ENCODE measurements around the gene ADM2. TPM values are rescaled to one million over a fixed set of nuclear protein-coding genes. Genes with fewer than 3 reads are reported as not detected.
A peak's percentile ranks its signal among the peaks of the same experiment; 100 is the strongest.

Gene ADM2
- total RNA-seq, 1 donor from 2014 or later, result 0.42 TPM

DNA sequence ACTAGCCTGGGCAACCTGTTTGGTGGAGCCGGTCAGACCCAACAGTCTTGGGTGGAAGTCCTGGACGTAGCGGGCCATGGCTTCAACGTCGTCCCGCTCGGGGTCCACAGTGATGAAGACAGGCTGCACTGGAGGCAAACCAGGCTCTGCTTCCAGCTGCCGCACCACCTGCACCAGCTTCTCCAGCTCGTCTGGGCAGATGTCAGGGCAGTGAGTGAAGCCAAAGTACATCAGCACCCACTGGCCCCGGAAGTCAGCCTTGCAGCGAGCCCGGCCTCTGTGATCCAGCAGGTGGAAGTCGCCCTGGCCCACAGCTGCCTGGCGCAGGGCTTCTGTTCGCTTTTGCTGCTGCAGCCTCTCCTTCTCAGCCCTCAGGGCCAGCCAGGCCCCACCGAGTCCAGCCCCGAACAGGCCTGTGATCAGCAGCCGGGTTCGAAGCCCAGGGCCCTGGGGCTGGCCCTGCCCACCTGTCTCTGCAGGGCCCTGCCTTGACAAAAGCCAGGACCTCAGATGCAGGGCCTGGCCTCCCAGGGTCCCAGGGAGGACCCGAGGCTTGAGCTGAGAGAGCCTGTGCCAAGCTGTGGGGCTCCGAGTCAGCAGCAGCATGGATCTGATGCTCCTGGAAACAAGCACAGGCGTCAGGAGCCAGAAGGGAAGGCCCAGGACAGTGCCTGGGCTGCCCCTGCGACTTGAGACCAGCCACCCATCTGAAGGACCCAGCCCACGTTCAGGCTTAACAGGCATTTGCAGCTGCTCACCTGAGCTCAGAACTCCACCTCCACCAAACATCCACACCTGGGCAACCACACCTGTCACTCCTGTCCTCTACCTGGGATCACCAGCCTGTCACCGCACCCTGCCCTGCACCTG, 42.7 kb downstream of the ADM2 start:
- DNase-seq (ENCODE audit: low spot score), result no peak

DNA sequence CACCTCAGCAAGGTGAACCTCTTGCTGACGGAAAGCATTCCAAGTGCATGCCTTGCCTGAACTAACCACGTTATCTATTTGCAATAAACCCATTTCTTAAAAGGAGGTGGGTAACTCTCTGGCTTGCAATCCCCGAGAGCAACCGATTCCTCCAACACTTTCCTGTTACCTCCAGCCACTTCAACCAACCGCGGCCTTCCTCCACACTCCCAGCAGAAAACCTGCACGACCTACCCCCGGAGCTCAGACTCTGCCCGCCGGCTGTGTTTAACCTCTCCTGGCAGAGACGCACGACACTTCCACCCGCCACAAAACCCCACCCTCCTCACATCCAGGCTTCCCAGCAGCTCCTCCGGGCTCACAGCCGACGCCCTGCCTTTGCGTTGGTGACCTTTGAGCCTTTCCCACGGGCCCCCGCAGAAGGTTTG, 43.3 kb downstream of the ADM2 start:
- DNase-seq (ENCODE audit: low spot score), result no peak

DNA sequence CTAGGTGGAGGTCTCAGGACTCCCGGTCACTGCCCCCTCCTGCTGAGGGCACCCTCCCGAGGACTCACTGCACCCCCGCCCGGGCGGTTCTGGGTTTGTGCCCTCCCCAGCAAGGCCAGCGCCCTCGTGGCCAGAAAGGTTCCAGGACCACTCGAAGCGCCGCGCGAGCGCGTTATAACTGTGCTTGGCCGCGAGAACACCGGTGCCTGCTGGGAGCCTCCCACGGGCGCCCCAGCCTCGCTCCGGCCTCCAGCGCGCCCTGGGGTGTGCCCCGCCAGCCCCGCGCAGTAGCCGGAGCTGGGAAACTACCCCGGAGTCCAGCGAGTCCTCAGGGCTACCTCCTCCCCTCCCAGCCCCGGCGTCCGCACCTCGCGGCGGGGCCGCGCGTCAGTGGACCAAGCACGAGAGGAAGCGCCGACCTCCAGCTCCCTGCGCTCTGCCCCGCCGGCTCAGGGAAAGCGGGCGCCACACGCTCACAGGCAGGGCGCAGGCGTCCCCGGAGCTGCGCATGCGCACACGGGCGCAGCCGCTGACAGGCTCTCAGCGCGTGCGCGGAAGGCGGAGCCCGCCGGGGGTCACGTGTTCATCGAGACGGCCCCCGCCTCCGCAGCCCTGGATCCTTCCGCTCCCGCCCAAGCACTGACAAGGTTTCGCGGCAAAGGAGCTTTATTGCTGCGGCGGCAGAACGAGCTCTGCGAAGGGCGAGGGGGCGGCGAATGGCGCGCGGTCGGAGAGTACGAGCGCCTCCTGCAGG, 43.9 kb downstream of the ADM2 start, which contains the start of gene SCO2:
TSS of gene SCO2 (minus strand) at position 495 of the 754 bp plus-strand sequence. CDS start 1,187 bp downstream, outside the sequence.
- peak; percentile 99 for DNase-seq (ENCODE audit: low spot score)

DNA sequence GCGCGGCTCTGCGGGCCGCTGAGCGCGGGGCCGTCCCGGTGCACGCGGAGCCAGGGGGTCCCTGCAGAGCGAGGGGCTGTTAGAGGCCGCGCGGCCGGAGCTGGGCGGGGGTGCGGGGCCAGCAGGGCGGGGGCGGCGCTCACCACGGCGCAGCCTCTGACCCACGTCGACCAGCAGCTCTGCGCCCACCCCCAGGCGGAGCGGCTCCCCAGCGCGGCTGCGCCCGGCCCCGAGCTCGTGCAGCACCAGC, 44.4 kb downstream of the ADM2 start:
- no peak for DNase-seq (ENCODE audit: low spot score)

DNA sequence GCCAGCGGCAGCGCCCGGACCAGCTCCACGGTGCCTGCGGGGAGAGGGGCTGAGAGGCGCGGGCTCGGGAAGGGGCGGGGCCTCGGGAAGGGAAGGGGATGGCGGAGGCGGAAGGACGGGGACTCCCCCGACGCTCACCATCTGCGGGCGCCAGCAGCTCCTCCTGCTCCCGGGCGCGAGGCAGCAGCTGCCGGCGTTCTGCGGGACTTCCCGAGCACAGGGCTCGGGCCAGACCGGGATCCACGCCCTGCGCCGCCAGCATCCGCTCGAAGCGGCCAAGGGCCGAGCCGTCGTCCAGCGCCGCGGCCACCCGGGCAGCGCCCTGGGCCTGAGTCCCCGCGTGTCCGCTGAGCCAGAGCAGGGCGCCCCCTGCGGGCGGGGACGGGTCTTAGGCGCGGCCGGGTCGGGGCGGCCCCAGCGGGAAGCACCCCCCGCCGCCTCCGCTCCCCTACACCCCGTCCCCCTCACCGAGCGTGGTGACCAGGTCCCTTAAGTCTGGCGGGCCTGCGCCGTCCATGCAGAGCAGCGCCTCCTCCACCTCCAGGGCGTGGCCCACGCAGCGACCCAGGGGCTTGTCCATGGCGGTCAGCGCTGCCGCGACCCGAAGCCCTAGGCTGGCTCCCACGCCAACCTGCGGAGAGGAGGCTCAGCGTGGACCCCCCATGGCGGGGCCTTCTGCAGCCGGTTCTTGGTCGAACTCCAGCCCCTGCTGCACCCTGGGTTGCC, 44.9 kb downstream of the ADM2 start:
- DNase-seq (ENCODE audit: low spot score), result no peak

DNA sequence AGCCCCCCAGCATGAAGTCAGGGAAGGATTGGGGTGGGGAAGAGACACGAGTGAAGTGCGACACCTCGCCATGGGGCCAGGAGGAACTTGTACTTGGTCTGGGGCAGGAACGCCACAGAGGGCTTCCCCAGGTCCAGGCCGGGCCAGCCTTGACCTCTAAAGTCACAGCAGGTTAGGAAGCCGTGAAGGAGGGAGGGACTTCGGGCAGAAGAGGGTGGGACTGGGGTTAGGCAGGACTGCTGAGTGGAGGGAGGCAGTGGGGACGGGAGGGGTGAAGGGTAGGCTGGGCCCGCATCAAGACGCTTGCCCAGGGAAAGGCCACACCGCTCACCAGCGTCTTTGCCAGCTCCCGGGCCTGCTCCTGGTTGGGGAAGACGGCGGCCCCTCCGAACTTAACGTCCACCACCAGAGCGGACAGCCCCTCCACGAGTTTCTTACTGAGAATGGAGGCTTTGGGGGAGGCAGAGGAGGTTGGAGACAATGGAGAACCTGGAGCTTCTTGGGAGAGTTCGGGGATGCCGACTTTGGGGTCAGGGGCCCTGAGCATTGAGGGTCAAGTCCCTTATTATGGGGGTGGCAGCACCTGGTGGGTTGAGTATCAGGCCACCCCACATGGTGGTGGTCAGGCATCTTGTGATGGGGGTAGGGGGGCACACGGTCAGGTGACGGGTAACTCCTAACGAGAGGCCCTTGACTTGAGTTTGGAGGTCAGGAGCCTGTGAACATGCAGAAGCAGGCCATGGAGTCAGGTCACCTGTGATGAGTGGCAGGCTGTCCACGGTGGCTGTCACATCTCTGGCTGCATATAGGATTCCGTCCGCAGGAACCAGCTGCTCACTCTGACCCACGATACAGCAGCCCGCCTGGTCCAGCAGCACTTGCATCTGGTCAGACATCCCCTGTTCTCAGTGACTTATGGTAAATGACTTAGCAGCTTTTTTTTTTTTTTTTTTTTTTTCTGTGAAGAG, 45.8 kb downstream of the ADM2 start:
- no peak for DNase-seq (ENCODE audit: low spot score)

DNA sequence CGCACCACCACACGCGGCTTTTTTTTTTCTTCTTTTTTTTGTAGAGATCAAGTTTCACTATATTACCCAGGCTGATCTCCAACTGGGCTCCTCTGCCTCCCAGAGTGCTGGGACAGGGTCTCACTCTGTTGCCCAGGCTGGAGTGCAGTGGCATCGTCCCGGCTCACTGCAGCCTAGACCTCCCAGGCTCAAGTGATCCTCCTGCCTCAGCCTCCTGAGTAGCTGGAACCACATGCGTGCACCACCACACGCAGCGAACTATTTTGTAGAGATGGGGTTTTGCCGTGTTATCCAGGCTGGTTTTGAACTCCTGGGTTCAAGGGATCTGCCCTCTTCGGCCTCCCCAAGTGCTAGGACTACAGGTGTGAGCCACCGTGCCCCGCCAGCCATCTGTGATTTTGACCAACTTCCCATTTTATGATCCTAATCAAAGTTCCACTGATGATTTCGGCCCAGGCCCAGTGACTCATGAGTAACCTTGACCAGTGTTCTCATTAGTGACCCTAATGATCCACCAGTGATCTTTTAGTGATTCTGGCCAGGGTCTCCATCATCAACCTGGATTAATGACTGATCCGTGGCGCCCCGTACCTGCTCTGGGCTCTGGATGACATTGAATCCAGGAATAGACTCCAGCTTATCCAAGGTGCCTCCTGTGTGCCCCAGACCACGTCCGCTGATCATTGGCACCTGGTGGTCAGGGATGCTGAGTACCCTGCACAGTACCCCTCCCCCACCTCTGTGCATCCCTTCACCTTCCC, 46.8 kb downstream of the ADM2 start:
- DNase-seq (ENCODE audit: low spot score), result no peak

DNA sequence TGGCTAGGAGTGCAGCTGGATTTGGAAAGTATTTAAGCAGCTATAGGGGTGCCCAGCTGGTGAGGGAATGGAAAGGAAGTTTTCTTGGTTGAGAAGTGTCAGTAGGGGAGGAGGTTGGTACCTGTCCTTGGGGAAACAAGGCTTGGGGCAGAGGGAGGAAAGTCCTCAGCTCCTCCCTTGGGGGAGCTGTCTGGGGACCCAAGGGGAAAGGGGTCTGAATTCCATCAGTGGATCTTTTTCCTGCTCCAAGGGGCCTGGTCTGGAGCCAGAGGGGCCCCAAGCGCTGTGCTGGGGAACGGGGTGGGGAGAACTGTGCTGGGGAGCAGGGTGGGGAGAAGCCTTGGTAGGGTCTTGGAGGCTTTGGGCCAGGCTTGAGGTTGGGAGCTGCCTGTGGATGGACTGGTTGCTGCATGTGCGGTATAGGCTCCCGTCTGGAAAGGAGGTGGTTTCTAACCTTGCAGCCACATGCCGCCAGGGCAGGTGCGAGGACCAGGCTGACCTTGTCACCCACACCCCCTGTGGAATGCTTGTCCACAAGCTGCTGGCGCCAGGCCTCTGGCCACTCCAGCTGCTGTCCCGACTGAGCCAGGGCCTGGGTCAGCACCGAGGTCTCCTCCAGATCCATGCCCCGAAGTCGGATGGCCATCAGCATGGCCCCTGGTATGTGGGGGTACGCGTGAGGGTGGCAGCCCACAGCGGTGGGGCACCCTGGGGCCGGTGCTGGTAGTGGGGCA, 47.5 kb downstream of the ADM2 start:
- DNase-seq (ENCODE audit: low spot score), result no peak

DNA sequence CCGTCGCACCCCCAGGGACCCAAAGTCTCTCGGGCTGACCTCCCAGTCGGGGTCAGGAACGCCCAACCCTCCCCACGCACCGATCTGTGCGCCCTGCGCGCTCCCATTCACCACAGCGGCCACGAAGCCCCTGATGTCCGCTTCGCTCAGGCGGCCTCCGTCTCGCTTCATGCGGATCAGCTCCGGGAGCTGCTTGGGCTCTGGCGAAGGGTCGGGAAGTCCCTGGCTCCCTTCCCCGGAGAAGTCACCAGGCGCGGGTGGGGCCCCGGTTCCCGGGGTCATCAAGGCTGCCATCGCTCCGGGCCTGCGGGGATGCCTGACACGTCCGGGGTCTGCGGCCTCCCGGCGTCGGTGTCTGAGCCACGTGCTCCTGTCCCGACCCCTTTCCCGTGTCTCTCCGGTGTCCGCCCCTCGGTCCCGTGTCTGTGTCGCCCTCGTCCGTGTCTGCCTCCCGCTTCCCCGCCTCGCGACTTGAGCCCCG, 48.1 kb downstream of the ADM2 start:
- no peak for DNase-seq (ENCODE audit: low spot score)

DNA sequence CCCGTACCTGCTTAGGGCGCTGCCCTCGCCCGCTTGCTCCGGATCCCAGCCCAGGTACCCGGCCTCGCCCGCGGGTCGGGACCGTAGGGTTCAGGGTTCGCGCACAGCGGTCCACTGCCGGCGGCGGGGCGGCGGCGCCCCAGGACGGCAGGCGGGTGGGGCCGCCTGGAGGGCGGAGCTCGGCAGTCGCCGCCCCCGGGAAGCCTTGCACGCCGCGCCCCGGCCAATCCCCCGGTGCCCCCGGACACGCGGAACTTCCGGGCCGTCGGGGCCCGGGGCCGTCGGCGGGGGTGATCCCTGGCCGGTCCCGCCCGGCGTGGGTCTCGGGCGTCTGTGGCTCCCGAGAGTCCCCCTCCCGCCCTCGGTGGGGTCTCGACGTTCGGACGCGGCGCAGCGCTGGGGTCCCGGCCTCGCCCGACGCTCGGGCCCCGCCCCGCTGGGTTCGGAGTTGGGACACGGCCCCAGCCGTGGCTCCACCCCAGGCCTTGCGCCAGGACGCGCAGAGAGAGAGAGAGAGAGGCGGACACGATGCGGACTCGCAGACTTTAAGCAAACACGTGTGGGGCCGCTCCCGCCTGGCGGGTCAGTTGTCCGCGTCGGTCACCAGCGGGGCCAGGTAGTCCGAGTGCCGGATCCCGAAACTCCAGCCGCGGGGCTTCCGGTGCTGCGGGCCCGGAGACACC, 48.7 kb downstream of the ADM2 start, which contains the start of gene TYMP:
TSS of gene TYMP (minus strand) at position 116 of the 683 bp plus-strand sequence. CDS start 303 bp downstream, outside the sequence.
- peak; percentile 95 for DNase-seq (ENCODE audit: low spot score)

DNA sequence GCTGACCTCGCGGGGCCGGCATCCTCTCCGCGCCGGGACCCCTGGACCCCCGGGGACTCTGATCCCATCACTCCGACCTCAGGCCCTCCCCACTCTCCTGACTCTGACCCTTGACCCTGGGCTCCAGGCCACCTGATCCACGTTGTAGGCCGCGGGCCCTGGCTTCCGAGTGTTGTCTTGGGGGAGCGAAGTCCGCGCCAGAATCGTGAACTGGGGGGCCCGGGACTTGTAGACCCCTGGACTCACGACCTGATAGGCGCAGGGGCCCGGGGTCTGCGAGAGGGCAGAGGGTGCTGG, 49.2 kb downstream of the ADM2 start:
- DNase-seq (ENCODE audit: low spot score), result no peak

DNA sequence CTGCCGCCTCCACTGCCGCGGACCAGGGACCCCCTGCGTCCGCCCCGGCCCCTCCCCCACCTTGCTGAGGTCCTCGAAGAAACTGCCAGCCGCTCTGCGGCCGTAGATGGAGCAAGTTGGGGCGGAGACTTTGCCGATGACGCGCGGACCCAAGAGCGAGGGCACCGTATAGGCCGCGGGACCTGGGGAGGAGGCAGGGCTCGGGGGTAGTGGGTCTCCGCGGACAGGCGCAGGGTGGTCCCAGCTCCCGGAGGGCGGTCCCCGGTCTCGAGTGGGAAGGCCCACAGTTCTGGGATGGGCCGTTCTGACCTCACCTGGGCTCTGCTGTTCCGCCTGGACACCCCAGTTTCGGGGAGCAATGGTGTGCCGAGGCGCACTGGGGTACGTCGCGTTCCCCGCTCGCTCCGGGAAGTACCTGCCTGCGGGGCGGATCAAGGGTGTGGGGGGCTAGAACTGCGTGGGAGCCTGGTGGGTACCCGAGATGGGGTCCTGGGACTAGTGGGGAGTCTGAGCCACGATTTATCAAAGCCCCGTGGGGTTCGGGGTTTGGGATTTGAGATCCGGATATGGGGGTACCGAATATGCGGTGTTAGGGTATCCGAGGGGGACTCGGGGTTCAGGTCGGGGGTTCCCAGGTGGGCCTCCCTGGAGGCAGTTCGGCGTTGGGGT, 49.7 kb downstream of the ADM2 start:
- DNase-seq (ENCODE audit: low spot score), result peak; percentile 96

DNA sequence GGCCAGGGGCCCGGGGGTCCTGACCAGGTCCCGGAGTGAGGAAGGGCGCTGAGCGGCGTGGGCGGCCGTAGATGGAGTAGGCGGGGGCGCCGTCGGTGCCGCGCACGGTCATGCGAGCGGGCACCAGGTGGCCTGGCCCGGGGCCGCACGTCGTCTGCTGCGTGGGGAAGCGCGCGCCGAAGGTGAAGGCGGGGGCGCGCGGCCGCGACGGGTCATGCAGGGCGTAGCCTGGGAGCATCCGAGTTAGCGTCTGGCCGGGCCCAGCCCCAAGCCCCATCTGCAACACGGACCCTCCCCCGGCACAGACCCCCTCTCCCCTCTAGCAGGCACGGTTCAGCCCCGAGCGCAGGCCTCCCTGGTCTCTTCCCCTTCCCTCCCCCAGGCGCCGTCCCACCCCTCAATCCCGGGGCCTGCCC, 50.2 kb downstream of the ADM2 start:
- peak; percentile 93 for DNase-seq (ENCODE audit: low spot score)

DNA sequence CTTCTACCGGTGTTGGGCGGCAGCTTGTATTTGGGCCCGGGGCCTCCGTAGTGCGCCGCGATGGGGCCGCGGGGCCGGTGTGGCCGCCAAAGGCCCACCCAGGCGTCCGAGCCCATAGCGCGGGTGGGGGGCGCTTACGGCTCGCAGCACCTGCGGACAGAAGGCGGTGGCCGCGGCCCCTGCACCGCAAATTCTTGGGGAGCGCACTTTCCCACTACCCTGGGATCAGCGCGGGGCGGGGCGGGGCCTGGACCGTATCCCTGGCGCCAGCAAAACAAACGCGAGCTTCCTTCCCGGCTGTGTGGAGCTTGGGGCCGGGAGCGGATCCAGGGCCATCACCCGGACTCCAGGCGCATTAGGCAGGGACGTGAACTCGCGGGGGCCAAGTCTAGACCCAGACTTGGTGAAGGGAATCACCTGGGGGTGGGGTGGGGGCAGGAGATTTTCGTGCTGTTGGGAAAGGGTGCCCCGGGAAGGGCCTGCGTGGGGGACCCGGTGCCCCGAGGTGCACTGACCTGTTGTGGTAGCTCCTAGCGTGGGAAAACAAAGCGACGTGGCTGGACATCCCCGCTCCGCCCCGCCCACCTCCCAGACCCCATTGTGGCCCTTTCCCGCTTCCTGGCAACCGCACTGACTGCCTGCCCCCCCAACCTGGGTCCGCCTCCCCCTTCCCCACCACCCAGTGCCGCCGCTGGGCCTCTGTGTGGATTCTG, 50.8 kb downstream of the ADM2 start:
- peak; percentile 94 for DNase-seq (ENCODE audit: low spot score)

DNA sequence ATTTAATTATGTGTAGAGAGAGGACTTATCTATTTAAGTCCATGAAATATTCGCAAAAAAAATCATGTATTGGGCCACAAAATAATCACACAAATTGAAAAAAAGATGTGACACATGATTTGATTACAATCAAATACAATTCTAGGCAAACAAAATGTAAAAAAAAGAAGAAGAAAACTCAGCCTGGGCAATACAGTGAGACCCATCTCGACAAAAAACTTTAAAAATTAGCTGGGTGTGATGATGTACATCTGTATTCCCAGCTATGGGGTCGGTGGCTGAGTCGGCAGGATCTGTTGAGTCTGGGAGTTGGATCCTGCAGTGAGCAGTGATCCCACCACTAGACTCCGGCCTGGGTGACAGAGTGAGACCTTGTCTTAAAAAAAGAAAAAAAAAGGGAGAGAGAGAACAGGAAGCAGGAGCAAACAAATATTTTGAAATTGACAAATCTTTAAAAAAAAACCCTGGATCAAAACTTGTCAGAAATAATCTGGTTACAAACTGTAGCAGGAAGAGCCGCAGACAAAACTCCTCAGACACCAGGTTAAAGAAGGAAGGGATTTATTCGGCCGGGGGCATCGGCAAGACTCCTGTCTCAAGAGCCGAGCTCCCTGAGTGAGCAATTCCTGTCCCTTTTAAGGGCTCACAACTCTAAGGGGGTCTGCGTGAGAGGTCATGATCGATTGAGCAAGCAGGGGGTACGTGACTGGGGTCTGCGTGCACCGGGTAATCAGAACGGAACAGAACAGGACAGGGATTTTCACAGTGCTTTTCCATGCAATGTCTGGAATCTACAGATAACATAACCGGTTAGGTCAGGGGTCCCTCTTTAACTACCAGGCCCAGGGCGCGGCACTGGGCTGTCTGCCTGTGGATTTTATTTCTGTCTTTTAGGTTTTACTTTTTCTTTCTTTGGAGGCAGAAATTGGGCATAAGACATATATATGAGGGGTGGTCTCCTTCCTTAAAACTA, 51.8 kb downstream of the ADM2 start:
- DNase-seq (ENCODE audit: low spot score), result no peak

Data from mesenteric fat pad (tissue), 1 donor.